Measurements from ENCODE around the gene ITGA3.

Gene ITGA3

GRCh38 chr17:50023520-50023919, 32.4 kb upstream of the ITGA3 start:
- H3K79me2 ChIP-seq (ENCODE audit: insufficient read depth, low read length) = no peaks in the 10 kb centered on the region
- no peak overlapping the region for H3K4me3 ChIP-seq (ENCODE audit: insufficient read depth, low read length, poor library complexity, severe bottlenecking)
- H2AFZ ChIP-seq (ENCODE audit: low read depth, low read length, severe bottlenecking) = no peak overlapping the region
- no peak overlapping the region for H3K4me2 ChIP-seq (ENCODE audit: low read depth, low read length, poor library complexity, severe bottlenecking)
- no peak for TF ChIP-seq EZH2phosphoT487 (conservative IDR thresholded peaks at IDR 0.05; ENCODE audit: low read length)
- TF ChIP-seq CTCF (IDR thresholded peaks at IDR 0.05; ENCODE audit: insufficient read depth, low read length, poor library complexity, severe bottlenecking) = no peak
- no peaks in the 10 kb centered on the region for H4K20me1 ChIP-seq (ENCODE audit: low read depth, low read length)
- no peaks in the 10 kb centered on the region for H3K36me3 ChIP-seq (ENCODE audit: low read length)
- H3K9ac ChIP-seq (ENCODE audit: low read length) = no peak overlapping the region
- no peaks in the 10 kb centered on the region for H3K9me2 ChIP-seq (replicated peaks; ENCODE audit: insufficient read depth, low read length)
- H3F3A ChIP-seq (ENCODE audit: insufficient read depth) = peaks cover 16% of the 10 kb centered on the region; the same call in 1 of the 2 replicates
- no peaks in the 10 kb centered on the region for H3K27me3 ChIP-seq (ENCODE audit: low read length)
- no peak overlapping the region for H3K27ac ChIP-seq (ENCODE audit: low read depth, low read length)
- peaks cover 13% of the 10 kb centered on the region; the same call in 1 of the 2 replicates for H3K9me3 ChIP-seq (ENCODE audit: insufficient read depth, low read length)

GRCh38 chr17:50024808-50025207, 31.1 kb upstream of the ITGA3 start:
- Histone ChIP-seq H3F3A (ENCODE audit: insufficient read depth) (peaks cover 16% of the 10 kb centered on the region; the same call in 1 of the 2 replicates), H3K9me2 (replicated peaks; ENCODE audit: insufficient read depth, low read length) (no peaks in the 10 kb centered on the region), H3K9me3 (ENCODE audit: insufficient read depth, low read length) (peaks cover 13% of the 10 kb centered on the region; the same call in 1 of the 2 replicates), H3K4me3 (ENCODE audit: insufficient read depth, low read length, poor library complexity, severe bottlenecking) (no peak overlapping the region), H3K36me3 (ENCODE audit: low read length) (no peaks in the 10 kb centered on the region), H4K20me1 (ENCODE audit: low read depth, low read length) (no peaks in the 10 kb centered on the region), H3K27me3 (ENCODE audit: low read length) (no peaks in the 10 kb centered on the region), H3K27ac (ENCODE audit: low read depth, low read length) (no peak overlapping the region), H3K9ac (ENCODE audit: low read length) (no peak overlapping the region), H3K79me2 (ENCODE audit: insufficient read depth, low read length) (no peaks in the 10 kb centered on the region), H3K4me2 (ENCODE audit: low read depth, low read length, poor library complexity, severe bottlenecking) (no peak overlapping the region), H2AFZ (ENCODE audit: low read depth, low read length, severe bottlenecking) (no peak overlapping the region)
- TF ChIP-seq CTCF (IDR thresholded peaks at IDR 0.05; ENCODE audit: insufficient read depth, low read length, poor library complexity, severe bottlenecking) (no peak), EZH2phosphoT487 (conservative IDR thresholded peaks at IDR 0.05; ENCODE audit: low read length) (no peak)

- no peak overlapping the region for H3K27ac ChIP-seq (ENCODE audit: low read depth, low read length)
- H3K36me3 ChIP-seq (ENCODE audit: low read length) = no peaks in the 10 kb centered on the region
- H3K79me2 ChIP-seq (ENCODE audit: insufficient read depth, low read length) = no peaks in the 10 kb centered on the region
- no peaks in the 10 kb centered on the region for H3K27me3 ChIP-seq (ENCODE audit: low read length)
- H2AFZ ChIP-seq (ENCODE audit: low read depth, low read length, severe bottlenecking) = no peak overlapping the region
- H3K9me3 ChIP-seq (ENCODE audit: insufficient read depth, low read length) = peaks cover 13% of the 10 kb centered on the region; the same call in 1 of the 2 replicates
- TF ChIP-seq CTCF (IDR thresholded peaks at IDR 0.05; ENCODE audit: insufficient read depth, low read length, poor library complexity, severe bottlenecking) (no peak), EZH2phosphoT487 (conservative IDR thresholded peaks at IDR 0.05; ENCODE audit: low read length) (no peak)
- no peak overlapping the region for H3K4me2 ChIP-seq (ENCODE audit: low read depth, low read length, poor library complexity, severe bottlenecking)
- H3K9ac ChIP-seq (ENCODE audit: low read length) = no peak overlapping the region
- H3K9me2 ChIP-seq (replicated peaks; ENCODE audit: insufficient read depth, low read length) = no peaks in the 10 kb centered on the region
- H3K4me3 ChIP-seq (ENCODE audit: insufficient read depth, low read length, poor library complexity, severe bottlenecking) = no peak overlapping the region
- no peaks in the 10 kb centered on the region for H4K20me1 ChIP-seq (ENCODE audit: low read depth, low read length)
- H3F3A ChIP-seq (ENCODE audit: insufficient read depth) = peaks cover 16% of the 10 kb centered on the region; the same call in 1 of the 2 replicates
These were observed 29.7 kb upstream of the ITGA3 start for GRCh38 chr17:50026046-50026675.

Data from SU-DHL-6 (cell line).